Gastroesophageal sphincter (tissue), 4 donors: ENCODE measurements around the gene PRAC2. TPM values are rescaled to one million over a fixed set of nuclear protein-coding genes. Genes with fewer than 3 reads are reported as not detected.

ENCODE experiments used
- ATAC-seq: fragments of 150-250 bp; one replicate; pipeline ENCODE4 v1.9.1; 2016; ENCODE audit warnings: mild to moderate bottlenecking, moderate library complexity
- H3K27ac ChIP-seq, 4 donors: fragments of 200-600 bp; sonication (generic) in 3 of 4; 1 replicate in 3 of 4; 2 replicates in 1 of 4; pipeline ENCODE4 v1.5.1; 2016 to 2019
- H3K27me3 ChIP-seq: fragments of 200-600 bp; sonication (generic); one replicate; pipeline ENCODE4 v1.5.1; 2019
- H3K36me3 ChIP-seq, 2 donors: fragments of 200-600 bp; sonication (generic); one replicate each; pipeline ENCODE4 v1.5.1; 2019; ENCODE audit warnings: control low read depth in 1 of 2
- H3K4me1 ChIP-seq, 3 donors: fragments of 200-600 bp; sonication (generic); 1 replicate in 2 of 3; 2 replicates in 1 of 3; pipeline ENCODE4 v1.5.1; 2016 to 2019; ENCODE audit warnings: control low read depth in 2 of 3
- H3K4me3 ChIP-seq, 2 donors: fragments of 200-600 bp; sonication (generic); one replicate each; pipeline ENCODE4 v1.5.1; 2019; ENCODE audit warnings: mild to moderate bottlenecking in 1 of 2, moderate library complexity in 1 of 2
- H3K9me3 ChIP-seq, 3 donors: fragments of 200-600 bp; sonication (generic); one replicate each; pipeline ENCODE4 v1.5.1; 2017 to 2019; ENCODE audit warnings: control low read depth in 2 of 3
- EP300 ChIP-seq: sonication (generic); formaldehyde crosslinking; IDR thresholded peaks from one replicate; pipeline ENCODE4 v1.6.1; 2017; ENCODE audit warnings: antibody characterized with exemption, mild to moderate bottlenecking
- POLR2A ChIP-seq, 2 donors: fragments of 450-650 bp; IDR thresholded peaks; one replicate each; pipeline ENCODE4 v1.6.1; 2017; ENCODE audit warnings: antibody characterized with exemption in 2 of 2, mild to moderate bottlenecking in 2 of 2, moderate library complexity in 1 of 2
- POLR2AphosphoS5 ChIP-seq: sonication (generic); formaldehyde crosslinking; IDR thresholded peaks from one replicate; pipeline ENCODE4 v1.6.1; 2017; ENCODE audit warnings: antibody characterized with exemption
- WGBS, 2 donors: methylation state at CpG; one replicate each; pipeline ENCODE4 v1.1.5; 2018; ENCODE audit warnings: low coverage in 1 of 2; 5-methylcytosine and 5-hydroxymethylcytosine counted together
- total RNA-seq, 4 donors: library from RNA; depleted of rRNA; stranded (reverse); fragments of >200 nt; gene quantifications; one replicate each; pipeline ENCODE4 v1.1.0, GENCODE V29; 2016
- TF ChIP-seq, protein P1 (sequence below), 4 experiments: fragments of 200-600 bp in 2 of 4; fragments of 450-650 bp in 2 of 4; sonication (generic) in 1 of 4; IDR thresholded peaks; one replicate each; pipeline ENCODE4 v1.5.1; 2017 to 2019; ENCODE audit warnings: antibody characterized with exemption in 4 of 4, mild to moderate bottlenecking in 2 of 4, moderate library complexity in 2 of 4

PRAC2 gene
- total RNA-seq, 4 donors from 2014 or later, result not detected

DNA sequence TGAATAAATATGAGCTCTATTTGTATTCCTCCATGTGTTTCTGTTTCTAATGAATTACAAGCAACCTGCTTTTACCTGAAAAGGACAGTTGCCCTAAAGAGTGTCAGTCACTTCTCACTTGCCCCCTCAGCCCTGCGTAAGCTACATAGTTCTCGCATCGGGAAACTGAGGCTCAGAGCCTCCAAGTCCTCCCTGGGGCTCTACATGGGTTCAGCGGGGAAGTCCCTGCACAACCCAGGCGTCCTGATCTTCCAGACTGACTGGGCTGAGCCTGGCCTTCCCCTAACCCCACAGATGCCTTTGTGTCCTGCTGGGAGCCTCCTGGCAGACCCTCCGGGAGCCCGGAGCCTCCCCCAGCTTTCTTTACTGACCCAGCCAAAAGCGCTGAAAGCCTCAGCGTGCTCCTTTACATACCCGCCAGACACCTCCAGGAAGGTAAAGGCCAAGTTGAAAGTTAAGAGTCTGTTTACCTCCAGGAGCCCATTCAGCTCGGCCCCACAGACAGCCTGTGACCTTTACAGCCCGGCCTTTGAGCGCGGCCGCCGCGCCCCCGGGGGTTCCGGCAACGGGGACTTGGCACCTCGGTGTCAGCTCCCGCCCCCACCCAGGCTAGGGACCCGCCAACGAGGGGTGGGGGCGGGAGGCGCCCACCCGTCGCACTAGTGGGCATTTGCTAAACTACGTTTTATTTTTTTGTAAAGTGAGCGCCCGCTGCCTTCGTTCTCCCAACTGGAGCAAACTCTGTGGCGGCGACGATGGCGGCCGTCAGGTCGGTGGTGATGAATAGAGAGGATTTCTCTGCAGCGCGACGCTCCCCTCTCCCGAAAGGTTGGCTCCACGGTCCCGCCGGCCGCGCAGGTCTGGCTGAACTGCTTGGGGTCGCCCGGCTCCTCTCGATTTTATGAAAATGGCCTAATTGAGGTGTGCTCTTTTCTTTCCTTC is 10.0 kb downstream of the PRAC2 start:
- peaks cover 0 to 30% (median 12%) of the 10 kb centered on the region in 3 donors for H3K4me1 ChIP-seq
- H3K36me3 ChIP-seq, result no peaks in the 10 kb centered on the region
- H3K27ac ChIP-seq, result no peak overlapping the region
- no peaks in the 10 kb centered on the region for H3K9me3 ChIP-seq
- peaks cover 100% of the 10 kb centered on the region for H3K27me3 ChIP-seq
- TF ChIP-seq POLR2AphosphoS5 (no peak), EP300 (no peak), POLR2A (IDR thresholded peaks at IDR 0.05) (no peak)
- TF ChIP-seq, protein P1, sequence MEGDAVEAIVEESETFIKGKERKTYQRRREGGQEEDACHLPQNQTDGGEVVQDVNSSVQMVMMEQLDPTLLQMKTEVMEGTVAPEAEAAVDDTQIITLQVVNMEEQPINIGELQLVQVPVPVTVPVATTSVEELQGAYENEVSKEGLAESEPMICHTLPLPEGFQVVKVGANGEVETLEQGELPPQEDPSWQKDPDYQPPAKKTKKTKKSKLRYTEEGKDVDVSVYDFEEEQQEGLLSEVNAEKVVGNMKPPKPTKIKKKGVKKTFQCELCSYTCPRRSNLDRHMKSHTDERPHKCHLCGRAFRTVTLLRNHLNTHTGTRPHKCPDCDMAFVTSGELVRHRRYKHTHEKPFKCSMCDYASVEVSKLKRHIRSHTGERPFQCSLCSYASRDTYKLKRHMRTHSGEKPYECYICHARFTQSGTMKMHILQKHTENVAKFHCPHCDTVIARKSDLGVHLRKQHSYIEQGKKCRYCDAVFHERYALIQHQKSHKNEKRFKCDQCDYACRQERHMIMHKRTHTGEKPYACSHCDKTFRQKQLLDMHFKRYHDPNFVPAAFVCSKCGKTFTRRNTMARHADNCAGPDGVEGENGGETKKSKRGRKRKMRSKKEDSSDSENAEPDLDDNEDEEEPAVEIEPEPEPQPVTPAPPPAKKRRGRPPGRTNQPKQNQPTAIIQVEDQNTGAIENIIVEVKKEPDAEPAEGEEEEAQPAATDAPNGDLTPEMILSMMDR (IDR thresholded peaks at IDR 0.05), result no peak
- no peak for ATAC-seq
- WGBS, 2 donors, result 2 to 4% methylated on average over 9 to 14 of the region's 50 CpGs
- H3K4me3 ChIP-seq, result no peak overlapping the region

DNA sequence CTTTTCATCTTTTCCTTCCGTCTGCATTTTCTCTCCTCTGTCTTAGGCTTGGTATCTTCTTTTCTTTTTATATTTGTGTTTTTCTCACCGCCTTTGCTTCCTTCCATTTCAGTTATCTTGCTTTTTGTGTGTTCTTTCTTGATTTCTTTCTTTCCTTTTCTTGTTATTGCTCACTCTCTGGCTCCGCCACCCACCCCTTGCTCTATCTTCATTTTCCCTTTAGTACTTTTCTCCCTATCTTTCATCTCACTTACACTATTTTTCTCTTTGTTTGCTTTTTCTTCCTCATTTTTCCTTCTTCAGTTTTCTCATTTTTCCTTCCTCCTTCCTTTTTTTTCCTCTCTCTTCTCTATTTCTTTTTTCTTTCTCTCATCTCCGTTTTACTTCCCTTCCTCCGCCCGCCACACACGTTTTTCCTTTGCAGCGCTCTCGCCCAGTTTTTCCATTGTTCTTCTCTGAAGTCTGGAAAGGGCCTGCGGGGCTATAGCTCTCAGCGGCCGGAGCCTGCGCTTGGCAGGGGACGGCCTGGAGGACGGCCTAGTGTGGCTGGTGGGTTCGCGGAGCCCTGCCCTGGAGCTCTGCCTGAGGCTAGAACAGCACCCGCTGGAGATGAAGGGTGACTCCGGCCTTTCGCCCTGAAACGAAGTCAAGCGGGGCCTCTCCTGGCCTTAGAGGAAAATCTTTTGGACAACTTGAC is 10.8 kb downstream of the PRAC2 start:
- Histone ChIP-seq H3K36me3 (no peaks in the 10 kb centered on the region), H3K27me3 (peaks cover 100% of the 10 kb centered on the region), H3K4me1 (peaks cover 0 to 22% (median 7%) of the 10 kb centered on the region in 3 donors), H3K9me3 (no peaks in the 10 kb centered on the region), H3K27ac (no peak overlapping the region), H3K4me3 (no peak overlapping the region)
- 19 to 39% methylated on average over 2 to 9 of the region's 22 CpGs for WGBS, 2 donors
- TF ChIP-seq, protein P1 (IDR thresholded peaks at IDR 0.05), result no peak
- TF ChIP-seq POLR2AphosphoS5 (no peak), EP300 (no peak)
- no peak for ATAC-seq

DNA sequence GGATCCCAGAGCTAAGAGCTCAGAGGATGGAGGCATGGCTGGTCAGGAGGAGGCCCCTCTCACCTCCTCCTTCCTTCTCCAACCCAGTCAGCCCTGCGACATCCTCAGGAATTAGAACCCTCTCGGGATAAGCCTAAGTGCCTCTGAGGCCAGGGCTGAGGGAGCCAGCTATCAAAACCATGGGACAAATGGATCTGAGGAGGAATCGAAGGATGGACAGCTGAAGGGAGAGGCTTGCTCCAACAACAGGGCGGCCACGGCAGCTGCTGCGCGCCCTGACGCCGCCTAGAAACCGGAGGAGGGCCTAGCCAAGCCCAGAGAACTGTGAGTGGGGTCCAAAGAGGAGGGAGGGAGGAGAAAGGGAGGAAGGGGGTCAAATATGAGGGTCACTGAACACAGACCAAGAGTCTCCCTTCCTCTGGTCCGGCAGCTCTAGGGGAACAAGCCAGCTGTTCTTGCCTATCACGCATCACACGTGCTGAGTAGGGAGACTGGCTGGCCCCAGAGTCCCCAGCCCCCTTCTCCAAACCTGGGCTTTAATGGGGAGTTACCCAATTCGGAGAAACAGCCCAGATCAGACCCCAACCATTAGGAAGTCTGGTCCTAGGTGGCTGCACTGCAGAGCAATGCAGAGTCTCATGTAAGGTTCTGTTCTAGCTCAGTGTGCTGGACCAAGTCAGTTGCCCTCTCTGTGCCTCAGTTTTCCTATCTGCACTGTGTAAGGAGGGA is 11.5 kb downstream of the PRAC2 start:
- Histone ChIP-seq H3K36me3 (no peaks in the 10 kb centered on the region), H3K27me3 (peaks cover 100% of the 10 kb centered on the region), H3K27ac (no peak overlapping the region), H3K4me1 (peaks cover 0 to 22% (median 4%) of the 10 kb centered on the region in 3 donors), H3K9me3 (no peaks in the 10 kb centered on the region), H3K4me3 (no peak overlapping the region)
- TF ChIP-seq, protein P1 (IDR thresholded peaks at IDR 0.05), result no peak
- no peak for TF ChIP-seq POLR2AphosphoS5
- no peak for TF ChIP-seq EP300
- ATAC-seq, result no peak
- 0 to 3% methylated on average over 6 to 10 of the region's 14 CpGs for WGBS, 2 donors

DNA sequence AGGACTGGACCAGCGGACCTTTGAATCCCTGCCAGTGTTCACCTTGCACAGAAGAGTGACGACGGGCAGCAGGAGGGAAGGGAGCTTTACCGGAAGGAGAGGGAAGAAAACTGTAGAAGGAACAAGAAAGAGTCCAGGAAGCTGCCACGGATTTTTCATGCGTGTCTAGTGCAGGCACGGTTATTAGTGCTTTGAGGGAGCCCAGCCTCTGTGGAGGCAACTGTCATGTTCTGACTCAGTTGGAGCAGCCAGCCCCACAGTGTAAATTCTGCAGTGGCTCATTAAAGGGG is 12.0 kb downstream of the PRAC2 start:
- ATAC-seq, result no peak
- Histone ChIP-seq H3K36me3 (no peaks in the 10 kb centered on the region), H3K4me3 (no peak overlapping the region), H3K9me3 (no peaks in the 10 kb centered on the region), H3K27ac (no peak overlapping the region), H3K27me3 (peaks cover 100% of the 10 kb centered on the region), H3K4me1 (peaks cover 0 to 22% (median 4%) of the 10 kb centered on the region in 3 donors)
- TF ChIP-seq EP300, result no peak
- TF ChIP-seq, protein P1 (IDR thresholded peaks at IDR 0.05), result no peak
- no peak for TF ChIP-seq POLR2AphosphoS5
- no peak for TF ChIP-seq POLR2A (IDR thresholded peaks at IDR 0.05)
- WGBS, 2 donors, result 2 to 4% methylated on average over 3 to 6 of the region's 7 CpGs
